CD4-positive, alpha-beta T cell treated with Interleukin-4 for 4 hours (primary cell): ENCODE measurements around the gene RNF157.
A peak's percentile ranks its signal among the peaks of the same experiment; 100 is the strongest.

Experiments
- DNase-seq: peaks from one replicate; pipeline ENCODE4 v3.0.0-alpha.2; 2020

Gene RNF157

DNA sequence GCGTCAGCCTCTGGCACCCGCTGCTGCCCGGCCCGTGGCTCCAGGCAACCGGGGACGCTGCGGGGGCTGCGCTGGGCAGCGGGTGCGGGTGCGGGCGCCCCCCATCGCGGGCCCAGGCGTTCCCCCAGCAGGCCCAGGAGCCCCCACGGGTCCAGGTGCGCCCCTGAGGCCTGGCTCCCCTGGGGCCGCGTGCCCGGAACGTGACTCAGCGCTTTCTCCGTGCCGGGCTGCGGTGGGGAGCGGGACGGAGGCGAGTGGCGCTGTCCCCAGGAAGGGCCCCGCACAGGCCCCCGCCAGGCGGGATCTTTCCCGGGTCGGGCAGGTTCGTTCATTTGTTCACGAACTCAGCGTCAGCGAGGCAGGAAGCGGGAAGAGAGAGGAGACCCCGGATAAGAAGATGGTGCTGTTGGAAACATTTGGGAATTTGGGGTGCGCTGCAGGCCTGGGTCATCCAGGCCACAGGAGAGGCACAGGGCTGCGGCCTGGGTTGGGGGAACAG lies 118.3 kb downstream of the RNF157 start:
- DNase-seq: no peak

DNA sequence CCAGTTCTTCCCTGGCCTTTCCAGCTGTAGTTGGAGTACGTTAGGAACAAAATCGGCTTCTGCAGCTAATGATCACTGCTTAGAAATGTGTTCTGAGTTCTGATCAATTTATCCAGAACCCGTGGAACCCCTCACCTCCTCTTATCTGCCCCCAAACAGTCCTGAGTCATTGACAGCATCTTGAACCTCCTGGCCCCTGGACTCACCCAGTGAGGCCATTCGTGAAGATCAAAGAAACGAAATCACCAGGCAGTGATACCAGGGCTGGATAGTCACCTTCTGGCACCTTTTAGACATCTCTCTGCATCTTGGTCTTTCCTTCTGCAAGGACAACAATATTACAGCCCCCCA lies 119.7 kb downstream of the RNF157 start:
- no peak for DNase-seq

DNA sequence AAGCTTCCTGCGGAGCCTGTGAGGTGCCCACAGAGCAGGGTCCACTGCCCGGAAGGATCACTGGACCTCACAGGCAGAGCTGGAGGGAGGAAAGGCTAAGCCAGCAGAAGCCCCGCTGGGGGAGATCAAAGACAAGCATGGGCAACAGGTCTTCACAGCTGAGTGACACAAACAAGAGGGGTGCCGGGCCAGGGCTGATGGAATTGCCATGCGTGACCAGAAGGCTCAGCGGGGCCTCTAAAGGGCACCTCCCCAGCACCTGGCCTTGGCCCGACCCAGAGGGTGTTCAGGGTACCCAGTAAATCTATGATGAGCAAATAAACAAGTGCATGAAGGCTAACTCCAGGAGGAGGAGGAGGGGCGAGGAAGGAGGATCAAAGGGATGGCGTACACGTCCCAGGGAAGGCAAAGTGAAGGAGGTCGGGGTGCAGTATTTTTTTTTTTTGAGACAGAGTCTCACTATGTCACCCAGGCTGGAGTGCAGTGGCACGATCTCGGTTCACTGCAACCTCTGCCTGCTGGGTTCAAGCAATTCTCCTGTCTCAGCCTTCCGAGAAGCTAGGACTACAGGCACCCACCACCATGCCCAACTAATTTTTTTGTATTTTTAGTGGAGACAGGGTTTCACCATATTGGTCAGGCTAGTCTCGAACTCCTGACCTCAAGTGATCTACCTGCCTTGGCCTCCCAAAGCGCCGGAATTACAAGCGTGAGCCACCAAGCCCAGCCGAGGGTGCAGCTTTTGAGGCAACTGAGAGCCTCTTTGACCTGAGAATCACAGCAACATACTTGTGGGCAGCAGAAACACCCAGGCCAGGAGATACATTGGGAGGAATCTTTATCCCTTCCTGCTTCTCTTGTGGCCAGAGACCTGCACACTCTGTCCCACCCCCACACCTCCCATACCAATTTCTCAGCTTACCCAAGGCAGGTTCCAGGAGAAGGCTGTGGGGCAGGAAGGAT lies 120.6 kb downstream of the RNF157 start:
- no peak for DNase-seq

DNA sequence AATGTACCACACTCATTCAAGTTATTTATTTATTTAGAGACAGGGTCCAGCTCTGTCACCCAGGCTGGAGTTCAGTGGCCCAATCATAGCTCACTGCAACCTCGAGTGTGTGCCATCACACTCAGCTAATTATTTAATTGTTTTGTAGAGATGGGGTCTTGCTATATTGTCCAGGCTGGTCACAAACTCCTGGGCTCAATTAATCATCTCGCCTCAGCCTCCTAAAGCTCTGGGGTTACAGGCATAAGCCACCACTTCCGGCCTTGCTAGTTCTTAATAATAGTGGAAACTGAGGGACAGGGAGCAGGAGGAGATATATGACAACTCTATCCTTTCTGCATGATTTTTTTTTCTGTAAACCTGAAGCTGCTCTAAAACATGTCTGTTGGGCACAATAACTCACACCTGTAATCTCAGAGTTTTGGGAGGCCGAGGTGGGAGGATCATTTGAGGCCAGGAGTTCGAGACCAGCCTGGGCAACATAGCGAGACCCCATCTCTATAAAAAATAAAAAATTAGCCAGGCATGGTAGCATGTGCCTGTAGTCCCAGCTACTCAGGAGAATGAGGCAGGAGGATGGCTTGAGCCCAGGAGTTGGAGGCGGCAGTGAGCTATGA lies 125.0 kb downstream of the RNF157 start:
- DNase-seq: no peak

DNA sequence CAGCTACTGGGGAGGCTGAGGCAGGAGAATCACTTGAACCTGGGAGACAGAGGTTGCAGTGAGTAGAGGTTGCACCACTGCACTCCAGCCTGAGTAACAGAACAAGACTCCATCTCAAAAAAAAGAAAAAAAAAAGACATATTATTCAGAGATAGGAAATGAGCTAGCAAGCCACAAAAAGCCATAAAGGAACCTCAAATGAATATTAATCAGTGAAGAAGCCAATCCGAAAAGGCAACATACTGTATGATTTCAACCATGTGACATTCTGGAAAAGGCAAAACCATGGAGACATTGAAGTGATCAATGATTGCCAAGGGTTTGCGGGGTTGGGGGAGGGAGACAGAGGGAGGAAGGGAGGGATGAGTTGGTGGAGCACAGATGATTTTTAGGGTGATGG lies 128.3 kb downstream of the RNF157 start:
- DNase-seq: no peak

DNA sequence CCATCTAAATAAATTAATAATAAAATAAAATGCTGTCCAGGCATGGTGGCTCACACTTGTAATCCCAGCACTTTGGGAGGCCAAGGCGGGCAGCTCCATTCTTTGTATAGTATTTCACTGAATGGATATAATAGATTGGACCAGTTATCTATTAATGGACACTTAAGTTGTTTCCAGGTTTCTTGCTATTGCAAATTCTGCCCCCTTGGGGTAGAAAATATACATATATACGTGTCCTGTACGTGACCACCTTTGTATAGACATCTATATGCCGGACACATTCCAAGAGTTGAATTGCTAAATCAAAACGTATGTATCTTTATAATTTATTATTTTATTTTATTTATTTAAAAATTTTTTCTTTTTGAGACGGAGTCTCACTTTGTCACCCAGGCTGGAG lies 132.8 kb downstream of the RNF157 start:
- DNase-seq: peak; percentile 22

DNA sequence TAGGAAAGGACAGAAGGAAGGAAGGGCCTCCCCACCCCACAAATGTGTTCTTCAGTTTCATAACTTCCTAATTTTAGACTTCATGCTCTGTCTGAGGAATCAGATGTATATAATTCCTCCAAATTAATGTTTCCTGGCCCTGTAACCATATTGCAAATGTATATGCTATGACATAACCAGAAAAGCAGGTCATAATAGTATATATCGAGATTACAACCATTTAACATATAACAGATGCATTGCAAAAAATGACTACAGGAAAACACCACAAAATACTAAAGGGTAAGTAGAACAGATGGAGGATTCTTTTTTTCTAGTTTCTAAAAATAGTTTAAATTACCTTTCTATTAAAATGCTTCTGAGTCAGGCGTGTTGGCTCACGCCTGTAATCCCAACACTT lies 133.6 kb downstream of the RNF157 start:
- no peak for DNase-seq

DNA sequence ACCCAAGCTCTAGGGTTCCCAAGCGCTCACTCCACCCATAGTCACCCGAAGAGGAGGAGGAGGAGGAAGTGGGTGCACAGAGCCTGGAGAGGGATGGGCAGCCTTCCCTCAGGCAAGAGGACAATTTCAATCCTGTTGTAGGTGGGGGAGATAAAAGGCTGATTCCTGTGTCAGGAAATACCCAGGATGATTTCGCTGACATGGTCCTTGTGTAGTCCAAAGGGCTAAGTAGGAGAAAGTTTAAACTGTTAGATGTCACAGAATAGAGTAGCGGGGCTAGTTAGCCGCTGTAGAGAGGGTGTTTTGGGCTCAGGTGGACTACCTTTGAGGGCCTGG lies 135.4 kb downstream of the RNF157 start:
- no peak for DNase-seq

DNA sequence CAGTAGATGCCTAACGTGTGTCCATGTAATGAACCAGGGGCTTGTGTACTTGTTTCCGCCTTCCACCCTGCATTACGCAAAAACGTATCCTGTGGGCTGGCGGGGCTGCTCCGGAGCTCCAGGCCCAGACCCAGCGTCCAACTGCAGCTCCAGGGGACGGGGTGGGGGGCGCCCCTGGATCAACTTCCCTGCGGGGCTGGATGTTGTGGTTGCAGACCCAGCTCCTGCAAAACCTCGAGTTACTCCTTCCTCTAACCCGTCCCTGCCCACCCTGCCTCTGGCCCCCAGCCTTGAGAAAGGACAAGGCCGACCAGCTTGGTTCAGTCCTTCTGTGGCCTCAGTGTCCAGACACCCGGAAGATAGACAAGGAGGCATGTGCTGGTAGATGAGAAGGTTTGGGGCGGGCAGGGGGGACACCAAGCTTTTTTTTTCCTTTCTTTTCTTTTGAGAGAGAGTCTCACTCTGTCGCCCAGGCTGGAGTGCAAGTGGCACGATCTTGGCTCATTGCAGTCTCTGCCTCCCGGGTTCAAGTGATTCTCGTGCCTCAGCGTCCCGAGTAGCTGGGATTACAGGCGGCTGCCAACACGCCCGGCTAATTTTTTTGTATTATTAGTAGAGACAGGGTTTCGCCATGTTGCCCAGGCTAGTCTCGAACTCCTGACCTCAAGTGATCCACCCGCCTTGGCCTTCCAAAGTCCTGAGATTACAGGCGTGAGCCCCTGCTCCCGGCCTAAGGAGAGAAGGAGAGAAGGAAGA lies 136.0 kb downstream of the RNF157 start:
- no peak for DNase-seq

DNA sequence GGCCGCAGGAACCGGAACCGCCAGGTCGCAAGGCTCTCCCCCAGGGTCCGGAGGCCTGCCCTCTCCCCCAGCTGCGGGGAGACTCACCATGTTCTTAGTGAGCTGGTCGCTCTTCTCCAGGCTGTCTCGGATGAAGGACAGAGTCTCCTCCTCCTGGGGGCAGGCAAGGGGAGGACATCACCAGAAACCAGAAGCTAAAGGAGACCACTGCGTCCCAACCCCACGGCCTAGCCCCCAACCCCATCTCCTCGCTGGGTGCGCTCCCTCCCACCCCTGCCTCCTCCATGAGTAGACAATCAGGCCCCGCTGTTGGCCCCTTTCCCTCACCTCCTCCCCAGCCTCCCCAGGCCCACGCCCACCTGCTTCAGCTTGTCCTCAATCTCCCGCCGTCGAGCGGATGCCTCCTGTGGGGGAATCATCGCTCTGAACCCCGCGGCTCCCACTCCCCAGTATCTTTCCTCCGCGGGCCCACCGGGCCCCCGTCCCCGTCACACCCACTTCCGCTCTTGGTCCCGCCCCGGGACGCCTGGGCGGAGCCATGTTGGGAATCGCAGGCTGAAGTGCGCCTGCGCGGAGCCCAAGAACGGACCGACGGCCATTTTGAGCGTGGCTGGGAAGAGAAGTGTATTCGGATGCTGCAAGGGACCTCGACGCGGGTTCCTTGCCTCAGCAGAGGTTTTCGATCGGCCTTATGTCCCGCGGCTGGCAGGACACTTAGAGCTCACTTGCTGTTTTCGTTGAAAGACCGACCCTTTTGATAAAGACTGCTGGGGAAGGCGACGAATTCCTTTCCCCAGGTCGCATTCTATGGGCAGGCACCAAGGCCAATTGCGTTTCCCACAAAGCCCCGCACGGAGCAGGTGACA lies 136.8 kb downstream of the RNF157 start, which contains the start of gene EXOC7:
Gene EXOC7 (minus strand): TSS at position 514 of the 866 bp plus-strand sequence. CDS start 95 bp downstream, at position 419.
- DNase-seq: peak; percentile 91

DNA sequence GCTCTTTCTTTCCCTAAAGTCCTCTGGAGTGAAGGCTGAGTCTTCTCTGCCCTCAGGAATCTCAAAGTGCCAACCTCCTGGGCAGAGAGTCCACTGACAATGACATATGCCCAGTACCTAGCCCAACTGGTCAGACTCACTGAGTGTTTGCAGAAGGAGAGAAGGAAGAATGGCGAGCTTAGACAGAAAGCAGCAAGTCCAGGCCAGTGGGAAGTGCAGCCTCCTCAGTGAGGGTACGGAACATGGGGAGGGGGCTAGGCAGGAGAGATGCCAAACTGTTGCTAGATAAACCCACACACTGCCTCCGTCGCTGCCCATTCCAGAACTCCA lies 137.4 kb downstream of the RNF157 start:
- no peak for DNase-seq

DNA sequence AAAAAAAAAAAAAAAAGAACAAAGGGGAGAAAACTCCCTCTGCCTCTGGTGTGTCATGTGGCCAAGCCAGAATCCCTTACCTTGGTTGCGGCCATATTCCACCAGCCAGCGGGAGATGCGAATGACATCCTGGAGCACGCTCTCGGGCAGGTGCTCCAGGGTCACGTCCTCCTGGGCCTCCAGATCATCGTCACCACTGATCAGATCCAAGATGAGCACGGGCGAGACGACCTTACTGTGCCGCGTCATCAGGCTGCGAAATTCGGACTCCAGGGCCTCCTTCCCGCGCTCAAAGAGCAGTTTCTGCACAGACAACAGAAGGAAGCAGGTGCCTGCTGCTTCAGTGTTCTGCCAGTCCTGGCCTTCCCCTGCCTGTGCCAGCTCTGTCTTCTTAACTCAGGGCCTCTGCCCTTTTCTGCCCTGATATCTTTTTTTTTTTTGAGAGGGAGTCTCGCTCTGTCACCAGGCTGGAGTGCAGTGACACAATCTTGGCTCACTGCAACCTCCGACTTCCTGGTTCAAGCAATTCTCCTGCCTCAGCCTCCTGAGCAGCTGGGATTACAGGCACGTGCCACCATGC lies 142.5 kb downstream of the RNF157 start:
- DNase-seq: no peak

DNA sequence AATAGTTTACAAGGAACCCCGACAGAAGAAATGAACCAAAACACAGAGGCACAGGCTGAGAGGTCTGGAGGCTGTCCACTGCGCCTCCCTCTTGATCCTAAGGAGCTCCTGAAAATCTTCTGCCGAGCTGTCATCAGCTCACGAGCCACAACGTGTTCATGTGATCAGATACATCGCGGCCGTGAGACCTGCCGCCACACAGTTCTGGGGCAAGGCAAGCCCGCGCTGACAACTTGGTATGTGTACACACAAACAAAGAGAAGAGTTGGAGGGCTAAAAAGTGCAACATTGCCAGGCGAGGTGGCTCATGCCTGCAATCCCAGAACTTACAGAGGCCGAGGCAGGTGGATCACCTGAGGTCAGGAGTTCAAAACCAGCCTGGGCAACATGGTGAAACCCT lies 144.3 kb downstream of the RNF157 start:
- no peak for DNase-seq

DNA sequence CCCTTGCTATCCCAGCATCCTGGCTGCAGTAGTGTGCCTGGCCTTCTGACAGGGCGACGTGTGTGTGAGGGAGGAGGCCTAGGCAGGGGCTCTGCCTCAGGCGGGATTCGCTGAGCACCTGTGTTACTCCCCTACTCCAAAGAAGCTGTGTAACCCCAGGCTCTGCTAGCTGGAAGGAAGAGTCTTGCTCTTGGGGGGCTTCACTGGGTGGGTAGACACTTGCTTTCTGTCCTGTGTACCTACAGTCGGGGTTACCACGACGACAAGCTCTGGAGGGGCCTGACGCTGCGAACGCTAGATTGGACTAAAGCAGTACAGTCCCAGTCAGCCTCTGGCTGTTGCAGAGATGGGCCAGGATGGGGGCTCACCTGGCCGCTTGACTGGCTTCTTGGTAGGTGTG lies 146.2 kb downstream of the RNF157 start:
- DNase-seq: no peak

DNA sequence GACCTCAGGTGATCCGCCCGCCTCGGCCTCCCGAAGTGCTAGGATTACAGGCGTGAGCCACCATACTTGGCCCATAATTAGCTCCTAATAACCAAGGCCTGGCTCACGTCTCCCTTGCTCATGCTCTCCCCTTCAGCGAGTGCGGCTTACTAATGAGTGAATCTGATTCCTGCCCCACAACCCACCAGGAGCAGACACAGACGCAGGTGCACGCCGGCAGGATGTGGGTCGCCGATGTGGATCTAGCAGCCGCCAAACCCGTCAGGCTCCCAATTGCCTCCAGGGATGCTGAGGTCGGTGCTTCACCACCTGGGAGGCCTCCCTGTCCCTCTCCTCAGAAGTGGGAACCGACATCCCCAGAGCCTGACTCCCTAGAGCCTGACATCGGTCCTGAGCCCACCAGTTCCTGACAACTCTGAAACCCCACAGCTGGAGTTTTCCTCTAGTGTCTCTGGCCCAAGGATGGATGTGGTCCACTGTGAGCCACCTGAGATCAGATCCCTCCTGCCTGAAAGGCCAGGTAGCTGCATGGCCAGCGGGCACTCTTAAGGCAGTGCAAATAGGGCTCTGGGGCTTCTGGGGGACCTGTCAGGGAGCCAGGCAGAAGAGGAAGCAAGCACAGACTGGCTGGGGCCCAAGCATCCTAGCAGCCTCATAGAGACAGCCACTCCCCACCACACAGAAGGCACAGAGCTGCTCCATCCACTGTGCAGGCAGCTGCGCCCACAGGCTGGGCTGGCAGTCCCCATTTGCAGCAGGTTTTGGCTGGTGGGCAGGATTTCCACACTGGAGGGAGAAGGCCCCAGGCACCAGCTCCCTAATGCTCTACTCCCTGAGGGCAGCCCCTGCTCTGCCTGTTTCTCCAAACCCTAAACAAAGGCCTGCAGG lies 147.5 kb downstream of the RNF157 start:
- no peak for DNase-seq
